ENCODE data around the gene MYO6.

The MYO6 gene

GRCh38 chr6:75946146-75946831 is 197.2 kb downstream of the MYO6 start:
- Histone ChIP-seq H3K9ac (no peak overlapping the region), H3K4me1 (ENCODE audit: low read depth, poor library complexity, severe bottlenecking) (no peaks in the 10 kb centered on the region), H2AFZ (ENCODE audit: low read depth) (no peak overlapping the region), H3K4me3 (IDR thresholded peaks at IDR 0.05; ENCODE audit: insufficient read depth, low read depth, low read length) (no peak overlapping the region), H3K79me2 (ENCODE audit: insufficient read depth, low read depth) (no peaks in the 10 kb centered on the region), H4K20me1 (ENCODE audit: insufficient read depth) (no peaks in the 10 kb centered on the region), H3K4me2 (no peak overlapping the region), H3K36me3 (ENCODE audit: insufficient read depth) (no peaks in the 10 kb centered on the region), H3K27me3 (ENCODE audit: insufficient read depth, low read depth) (no peaks in the 10 kb centered on the region), H3K27ac (no peak overlapping the region)
- no peak for TF ChIP-seq CTCF (conservative IDR thresholded peaks at IDR 0.05; ENCODE audit: low read depth, low read length)

- no peak overlapping the region for H3K4me2 ChIP-seq
- no peak overlapping the region for H3K27ac ChIP-seq
- no peaks in the 10 kb centered on the region for H3K4me1 ChIP-seq (ENCODE audit: low read depth, poor library complexity, severe bottlenecking)
- no peaks in the 10 kb centered on the region for H3K79me2 ChIP-seq (ENCODE audit: insufficient read depth, low read depth)
- H3K9ac ChIP-seq: no peak overlapping the region
- no peak for TF ChIP-seq CTCF (conservative IDR thresholded peaks at IDR 0.05; ENCODE audit: low read depth, low read length)
- H3K4me3 ChIP-seq (IDR thresholded peaks at IDR 0.05; ENCODE audit: insufficient read depth, low read depth, low read length): no peak overlapping the region
- H3K36me3 ChIP-seq (ENCODE audit: insufficient read depth): no peaks in the 10 kb centered on the region
- no peaks in the 10 kb centered on the region for H3K27me3 ChIP-seq (ENCODE audit: insufficient read depth, low read depth)
- H4K20me1 ChIP-seq (ENCODE audit: insufficient read depth): no peaks in the 10 kb centered on the region
- H2AFZ ChIP-seq (ENCODE audit: low read depth): no peak overlapping the region
These were observed 198.9 kb downstream of the MYO6 start for GRCh38 chr6:75947935-75948334.

DNA sequence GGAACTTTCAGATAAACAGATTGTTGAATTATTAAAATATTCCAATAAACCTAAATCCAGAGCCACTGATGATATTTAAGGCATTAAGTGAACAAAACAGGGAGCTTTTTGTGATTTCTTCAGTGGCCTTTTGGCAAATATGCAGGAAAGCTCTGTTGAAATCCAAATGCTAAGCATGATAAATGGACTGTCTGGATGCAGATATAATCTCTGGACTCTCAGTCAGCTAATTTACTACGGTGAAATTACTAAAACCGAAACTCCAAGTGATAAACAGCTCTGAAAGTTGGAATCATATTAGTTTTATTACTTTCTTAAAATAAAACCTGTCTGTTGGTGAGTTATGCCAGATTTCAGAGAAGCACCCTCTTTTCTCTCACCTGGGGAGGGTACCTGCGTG is 203.1 kb downstream of the MYO6 start:
- H3K79me2 ChIP-seq (ENCODE audit: insufficient read depth, low read depth): no peaks in the 10 kb centered on the region
- H3K27me3 ChIP-seq (ENCODE audit: insufficient read depth, low read depth): no peaks in the 10 kb centered on the region
- no peaks in the 10 kb centered on the region for H3K36me3 ChIP-seq (ENCODE audit: insufficient read depth)
- H3K9ac ChIP-seq: no peak overlapping the region
- H3K4me1 ChIP-seq (ENCODE audit: low read depth, poor library complexity, severe bottlenecking): no peaks in the 10 kb centered on the region
- no peaks in the 10 kb centered on the region for H4K20me1 ChIP-seq (ENCODE audit: insufficient read depth)
- H3K27ac ChIP-seq: no peak overlapping the region
- H3K4me2 ChIP-seq: no peak overlapping the region
- H3K4me3 ChIP-seq (IDR thresholded peaks at IDR 0.05; ENCODE audit: insufficient read depth, low read depth, low read length): no peak overlapping the region
- no peak for TF ChIP-seq CTCF (conservative IDR thresholded peaks at IDR 0.05; ENCODE audit: low read depth, low read length)
- H2AFZ ChIP-seq (ENCODE audit: low read depth): no peak overlapping the region

DNA sequence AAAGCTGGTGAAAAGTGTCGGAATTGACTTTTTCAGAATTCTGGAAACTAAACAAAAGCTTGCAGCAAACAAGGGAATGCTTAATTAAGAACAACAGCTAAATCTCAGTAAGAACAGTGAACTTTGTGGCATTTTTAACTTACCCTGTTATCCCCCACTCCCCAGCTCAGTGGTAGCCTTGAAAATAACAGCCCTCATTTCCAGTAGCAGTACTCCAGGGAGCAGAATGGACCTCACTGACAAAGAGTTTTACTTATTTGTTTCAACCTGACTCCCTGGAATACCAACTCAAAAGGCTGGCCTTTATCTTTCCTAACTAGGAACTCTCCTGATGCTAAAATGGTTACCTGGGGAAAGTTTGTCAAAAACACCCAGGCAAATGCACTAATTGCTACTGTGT is 214.5 kb downstream of the MYO6 start:
- Histone ChIP-seq H3K4me2 (no peak overlapping the region), H3K4me3 (IDR thresholded peaks at IDR 0.05; ENCODE audit: insufficient read depth, low read depth, low read length) (no peak overlapping the region), H3K9ac (no peak overlapping the region), H3K27ac (no peak overlapping the region), H3K4me1 (ENCODE audit: low read depth, poor library complexity, severe bottlenecking) (no peaks in the 10 kb centered on the region), H3K36me3 (ENCODE audit: insufficient read depth) (no peaks in the 10 kb centered on the region), H3K79me2 (ENCODE audit: insufficient read depth, low read depth) (no peaks in the 10 kb centered on the region), H4K20me1 (ENCODE audit: insufficient read depth) (no peaks in the 10 kb centered on the region), H2AFZ (ENCODE audit: low read depth) (no peak overlapping the region), H3K27me3 (ENCODE audit: insufficient read depth, low read depth) (no peaks in the 10 kb centered on the region)
- no peak for TF ChIP-seq CTCF (conservative IDR thresholded peaks at IDR 0.05; ENCODE audit: low read depth, low read length)
